HG02884 (cell line): ENCODE data around the gene FAM110C.
"Not testable (repeated sequence)": the region's sequence is repeated elsewhere in the genome, so short reads cannot be mapped to it uniquely, and the experiment has no call there.

Experiments
- ATAC-seq: cut with Tn5 transposase; IDR thresholded peaks from one replicate; pipeline ENCODE4 v1.9.1; 2021; ENCODE audit warnings: mild to moderate bottlenecking, moderate library complexity; ENCODE audit not compliant: unreplicated experiment

Gene FAM110C, protein sequence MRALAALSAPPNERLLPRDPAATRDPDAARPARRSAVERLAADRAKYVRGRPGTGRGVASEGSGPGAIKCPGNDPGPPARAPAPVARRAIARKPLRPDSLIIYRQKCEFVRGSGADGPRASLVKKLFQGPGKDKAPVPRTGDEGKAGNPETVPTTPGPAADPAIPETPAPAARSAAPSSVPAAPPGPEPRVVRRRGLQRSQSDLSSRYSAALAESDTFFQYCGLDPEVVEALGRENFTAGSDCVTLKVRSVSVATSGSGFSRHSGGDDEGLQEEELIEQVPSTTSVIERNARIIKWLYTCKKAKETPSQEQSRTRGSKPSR

DNA sequence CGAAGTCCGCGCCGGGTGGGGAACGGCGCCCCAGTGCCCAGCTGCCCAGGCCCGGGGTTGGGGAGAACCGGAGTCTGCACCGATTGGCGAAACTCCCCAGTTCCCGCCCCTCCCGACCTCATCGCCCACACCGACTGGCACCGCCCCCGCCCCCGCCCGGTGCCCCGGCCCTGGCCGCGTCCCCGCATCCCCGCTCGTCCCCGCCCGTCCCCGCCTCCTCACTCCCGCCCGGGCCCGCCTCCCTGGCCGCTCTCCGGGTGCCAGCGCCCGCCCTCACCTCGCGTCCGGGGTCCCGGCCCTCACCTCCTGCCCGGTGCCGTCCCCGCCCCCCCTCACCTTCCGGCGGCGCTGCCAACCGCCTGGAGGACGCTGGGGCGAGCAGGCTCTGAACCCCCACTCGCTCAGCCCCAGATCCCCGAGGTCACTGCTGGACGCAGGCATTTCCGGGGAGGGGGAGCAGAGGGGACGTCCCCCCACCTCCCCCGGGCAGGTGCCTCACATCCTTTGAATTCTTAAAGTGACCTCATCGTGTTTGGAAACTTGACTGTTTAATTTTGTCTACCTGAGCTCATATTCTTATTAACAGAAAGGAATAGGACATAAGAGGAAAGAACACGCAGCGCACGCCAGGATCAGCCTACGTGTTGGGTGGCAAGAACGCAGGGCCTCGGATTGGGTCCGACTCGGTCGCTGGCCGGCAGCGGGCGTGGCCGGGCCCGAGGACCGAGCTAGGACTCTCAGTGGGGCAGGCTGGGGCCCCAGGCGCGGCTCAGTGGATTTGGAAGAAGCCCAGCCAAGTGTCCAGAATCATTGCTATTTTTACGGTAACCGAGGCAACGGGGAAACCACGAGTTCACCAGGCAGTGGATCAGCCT, at the start of gene FAM110C:
TSS of gene FAM110C (minus strand) at position 35 of the 875 bp plus-strand sequence. CDS start 120 bp downstream, outside the sequence.
- ATAC-seq, result no peak

DNA sequence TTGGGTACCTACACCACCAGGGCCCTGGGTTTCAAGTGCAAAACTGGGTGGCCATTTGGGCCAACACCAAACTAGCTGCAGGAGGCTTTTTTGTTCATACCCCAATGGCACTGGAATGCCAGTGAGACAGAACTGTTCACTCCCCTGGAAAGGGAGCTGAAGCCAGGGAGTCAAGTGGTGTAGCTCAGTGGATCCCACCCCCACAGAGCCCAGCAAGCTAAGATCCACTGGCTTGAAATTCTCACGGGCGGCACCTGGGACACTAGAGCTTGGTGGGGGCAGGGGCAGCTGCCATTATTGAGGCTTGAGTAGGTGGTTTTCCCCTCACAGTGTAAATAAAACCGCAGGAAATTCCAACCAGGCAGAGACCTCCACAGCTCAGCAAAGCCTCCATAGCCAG, 46.0 kb upstream of the FAM110C start:
- ATAC-seq, result no peak

DNA sequence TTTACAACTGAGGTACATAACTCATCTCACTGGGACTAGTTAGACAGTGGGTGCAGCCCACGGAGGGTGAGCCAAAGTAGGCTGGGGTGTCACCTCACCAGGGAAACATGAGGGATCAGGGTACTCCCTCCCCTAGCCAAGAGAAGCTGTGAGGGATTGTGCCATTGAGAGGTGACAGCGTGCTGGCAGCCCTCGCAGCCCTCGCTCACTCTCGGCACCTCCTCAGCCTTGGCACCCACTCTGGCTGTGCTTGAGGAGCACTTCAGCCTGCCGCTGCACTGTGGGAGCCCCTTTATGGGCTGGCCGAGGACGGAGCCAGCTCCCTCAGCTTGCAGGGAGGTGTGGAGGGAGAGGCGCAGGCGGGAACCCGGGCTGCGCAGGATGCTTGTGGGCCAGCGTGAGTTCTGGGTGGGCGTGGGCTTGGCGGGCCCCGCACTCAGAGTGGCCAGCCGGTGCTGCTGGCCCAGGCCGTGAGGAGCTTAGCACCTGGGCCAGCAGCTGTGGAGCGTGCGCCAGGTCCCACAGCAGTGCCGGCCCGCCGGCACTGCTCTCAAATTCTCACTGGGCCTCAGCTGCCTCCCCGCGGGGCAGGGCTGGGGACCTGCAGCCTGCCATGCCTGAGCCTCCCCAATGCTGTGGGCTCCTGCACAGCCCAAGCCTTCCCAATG, 44.5 kb upstream of the FAM110C start:
- no peak for ATAC-seq

DNA sequence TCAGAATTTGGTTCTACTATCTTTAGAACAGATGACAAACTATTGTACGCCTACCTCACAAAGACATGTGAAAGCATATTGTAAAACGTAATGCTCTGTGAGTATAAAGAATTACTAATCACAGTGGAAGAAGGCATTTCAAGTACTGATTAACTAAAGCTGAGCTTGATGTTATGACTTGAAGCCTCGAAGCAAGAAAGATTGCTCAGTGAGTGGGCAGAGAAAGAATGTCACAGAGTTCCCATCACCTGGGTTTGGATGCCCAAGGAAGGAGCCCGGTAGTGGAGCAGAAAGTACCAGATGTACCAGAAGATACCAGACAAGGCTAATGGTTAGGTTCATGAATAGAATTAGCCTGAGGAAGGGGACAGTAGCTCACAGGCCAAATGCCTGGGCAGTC, 39.5 kb upstream of the FAM110C start:
- no peak for ATAC-seq

DNA sequence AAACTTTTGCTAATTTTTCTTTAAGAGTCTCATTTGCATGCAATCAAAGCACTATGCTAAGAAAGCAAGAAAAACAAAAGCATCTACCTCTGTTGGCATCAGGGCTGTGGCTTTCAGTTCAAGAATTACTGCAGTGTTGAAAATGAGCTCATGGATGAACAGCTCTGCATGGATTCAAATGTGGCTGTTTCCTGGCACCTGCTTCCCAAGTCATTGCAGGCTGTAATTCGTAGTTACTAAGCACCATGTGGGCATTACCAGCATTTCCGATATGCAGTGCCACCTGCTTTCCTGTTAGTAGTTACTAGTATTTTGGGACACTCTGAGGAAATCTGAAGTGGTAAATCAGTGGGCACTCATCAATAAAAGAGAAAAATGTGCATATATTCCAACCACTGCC, 37.8 kb upstream of the FAM110C start:
- no peak for ATAC-seq

DNA sequence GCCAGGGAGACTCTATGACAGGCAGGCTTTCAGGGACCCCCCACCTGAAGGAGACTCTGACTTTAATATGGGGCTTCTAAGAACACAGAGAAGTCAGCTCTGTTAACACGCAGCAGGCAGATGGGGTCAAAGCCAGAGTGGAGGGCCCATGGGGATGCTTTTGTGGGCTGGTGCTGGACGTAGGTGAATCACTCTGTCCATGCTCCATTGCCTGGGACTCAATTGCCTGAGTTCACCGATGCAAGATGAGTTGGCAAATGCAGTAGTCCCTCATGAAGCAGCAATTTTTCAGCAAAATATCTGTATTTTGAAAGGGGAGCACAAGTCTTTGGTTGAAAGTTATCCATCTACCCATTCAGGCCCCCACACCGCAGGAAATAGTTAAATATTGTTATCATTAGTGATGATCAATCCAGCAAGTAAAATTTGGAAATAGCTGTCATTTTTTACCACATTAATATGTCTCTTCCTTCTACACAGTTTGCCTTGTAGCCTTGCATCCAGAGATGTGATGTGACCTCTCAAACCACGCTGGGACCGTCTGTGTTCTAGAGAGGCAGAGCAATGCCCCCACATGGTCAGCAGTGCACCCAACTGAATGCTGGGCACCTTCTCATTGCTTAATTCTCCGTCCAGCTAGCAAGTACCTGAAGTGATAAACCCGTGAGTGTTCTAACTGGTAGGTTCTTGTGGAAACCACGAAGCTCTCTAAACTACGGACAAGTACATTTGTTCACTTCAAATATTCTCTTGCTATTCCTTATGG, 34.8 kb upstream of the FAM110C start:
- no peak for ATAC-seq

DNA sequence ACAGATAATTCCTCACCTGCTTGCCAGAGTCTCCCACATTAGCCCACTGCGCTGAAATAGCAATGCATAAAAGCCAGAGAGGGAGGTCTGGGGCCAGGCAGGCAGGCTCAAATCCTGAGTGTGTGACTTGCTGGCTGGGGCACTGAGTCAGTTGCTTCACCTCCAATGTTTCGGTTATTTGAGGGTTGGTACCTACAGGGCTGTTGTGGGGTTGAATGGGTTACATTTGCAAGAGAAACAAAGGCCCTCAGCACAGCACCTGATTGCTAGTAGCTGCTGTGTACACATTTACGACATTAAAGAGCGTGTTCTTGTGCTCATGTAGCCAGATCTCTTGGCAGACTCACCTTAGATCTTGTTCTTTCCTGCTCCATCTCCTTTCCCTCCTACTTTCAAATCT, 34.1 kb upstream of the FAM110C start:
- ATAC-seq, result no peak

DNA sequence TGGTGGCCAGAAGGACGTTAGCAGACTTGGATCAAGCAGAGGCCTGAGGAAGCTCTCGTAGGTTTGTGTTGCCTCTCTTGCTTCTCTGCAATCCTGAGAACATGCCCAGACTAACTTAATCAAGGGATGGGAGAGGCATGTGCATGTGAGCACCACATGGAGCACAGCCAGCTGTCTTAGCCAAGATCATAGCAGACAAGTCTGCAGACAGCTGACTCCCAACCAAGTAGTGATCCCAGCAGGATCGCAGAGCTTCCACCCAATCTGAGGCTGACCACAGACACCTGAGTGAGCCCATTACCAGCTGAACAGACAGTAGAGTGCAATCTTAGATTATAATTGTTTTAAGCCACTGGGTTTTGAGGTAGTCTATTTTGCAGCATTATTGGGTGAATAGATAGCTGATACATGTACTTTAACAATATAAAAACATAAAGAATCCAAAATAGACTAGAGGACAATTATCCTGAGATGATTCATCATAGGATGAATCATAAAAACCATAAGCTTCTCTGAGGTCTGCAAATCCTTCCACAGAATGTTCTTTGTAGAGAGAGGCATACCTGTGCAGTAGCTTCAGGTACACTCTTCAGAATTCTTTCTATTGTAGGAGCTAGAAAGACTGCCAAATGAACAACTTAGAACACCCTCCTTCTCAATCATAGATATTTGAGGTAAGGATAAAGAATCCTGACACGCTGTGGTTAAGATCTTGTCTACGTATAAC, 25.2 kb upstream of the FAM110C start:
- no peak for ATAC-seq

DNA sequence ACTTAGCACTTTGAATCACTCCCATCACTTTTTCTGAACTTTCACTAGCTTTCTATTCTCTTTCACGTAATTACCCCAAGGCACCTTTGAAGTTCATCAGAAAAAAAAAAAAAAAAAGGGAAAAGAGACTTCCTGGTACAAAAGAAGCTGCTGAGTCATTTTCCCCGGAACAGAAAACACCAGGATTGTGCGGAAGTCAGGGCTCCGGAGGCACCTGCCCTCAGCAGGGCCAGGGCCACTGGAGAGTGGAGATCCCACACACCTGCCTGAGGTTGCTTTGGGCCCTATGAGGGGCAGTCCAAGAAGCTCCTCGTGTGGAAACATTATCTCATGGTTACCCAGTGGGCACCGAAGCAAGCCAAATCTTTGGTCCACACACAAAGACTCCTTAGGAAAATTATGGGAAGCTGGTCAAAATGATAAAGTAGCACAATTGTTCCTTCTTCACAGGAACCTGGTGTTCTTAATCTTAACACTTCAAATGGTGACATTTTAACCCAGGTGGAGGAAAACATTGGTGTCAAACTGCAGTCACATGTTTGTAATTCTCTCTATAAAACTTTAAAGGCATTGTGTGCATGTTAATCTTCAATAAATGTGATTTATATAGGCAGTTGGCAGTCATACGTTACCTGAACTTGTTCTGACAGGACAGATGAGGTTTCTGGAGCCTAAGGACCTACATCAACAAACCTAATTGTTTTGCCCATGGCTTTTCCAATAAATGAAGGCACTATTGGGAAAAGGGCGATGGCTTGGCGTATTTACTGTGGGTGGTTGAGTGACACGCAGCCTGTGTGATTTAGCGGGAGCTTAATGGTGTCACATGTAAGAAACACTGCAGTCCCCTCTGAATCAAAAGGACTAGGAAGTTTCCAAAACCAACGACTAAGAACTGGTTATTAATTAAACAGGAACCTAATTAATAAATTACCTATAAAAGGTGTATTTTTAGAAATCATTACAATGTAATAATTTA, 23.4 kb upstream of the FAM110C start:
- no peak for ATAC-seq

DNA sequence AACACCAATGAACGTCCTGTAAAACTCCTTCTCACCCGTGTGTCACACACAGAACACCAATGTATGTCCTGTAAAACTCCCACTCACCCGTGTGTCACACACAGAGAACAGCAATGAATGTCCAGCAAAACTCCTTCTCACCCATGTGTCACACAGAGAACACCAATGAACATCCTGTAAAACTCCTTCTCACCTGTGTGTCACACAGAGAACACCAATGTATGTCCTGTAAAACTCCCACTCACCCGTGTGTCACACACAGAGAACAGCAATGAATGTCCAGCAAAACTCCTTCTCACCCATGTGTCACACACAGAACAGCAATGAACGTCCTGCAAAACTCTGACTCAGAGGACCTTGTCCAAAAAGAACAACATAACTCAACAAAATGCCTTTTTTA, 22.3 kb upstream of the FAM110C start:
- ATAC-seq, result not testable (repeated sequence)

DNA sequence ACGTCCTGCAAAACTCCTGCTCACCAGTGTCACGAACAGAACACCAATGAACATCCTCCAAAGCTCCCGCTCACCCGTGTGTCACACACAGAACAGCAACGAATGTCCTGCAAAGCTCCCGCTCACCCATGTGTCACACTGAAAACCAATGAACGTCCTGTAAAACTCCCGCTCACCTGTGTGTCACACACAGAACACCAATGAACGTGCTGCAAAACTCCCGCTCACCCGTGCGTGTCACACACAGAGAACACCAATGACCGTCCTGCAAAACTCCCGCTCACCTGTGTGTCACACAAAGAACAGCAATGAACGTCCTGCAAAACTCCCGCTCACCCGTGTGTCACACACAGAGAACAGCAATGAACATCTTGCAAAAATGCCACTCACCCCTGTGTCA, 20.5 kb upstream of the FAM110C start:
- ATAC-seq, result no peak

DNA sequence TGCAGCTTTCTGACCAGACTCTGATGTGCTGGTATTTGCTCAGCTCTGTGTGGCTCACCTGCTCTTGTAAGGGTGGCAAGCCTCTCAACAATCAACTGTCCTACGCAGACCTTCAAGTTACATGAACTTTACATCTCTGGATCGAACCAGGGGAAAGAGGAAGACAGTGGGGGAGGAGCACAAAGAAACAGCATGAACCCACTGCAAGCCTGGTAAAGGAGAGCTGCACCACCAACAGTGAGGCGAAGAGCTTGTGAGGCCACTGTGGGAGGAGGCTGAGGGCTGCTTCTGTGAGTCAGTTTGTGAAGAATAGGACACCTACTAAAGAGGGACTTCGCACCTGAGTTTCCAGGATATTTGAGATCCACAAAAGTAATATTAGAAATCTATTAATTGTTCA, 18.8 kb upstream of the FAM110C start:
- no peak for ATAC-seq

DNA sequence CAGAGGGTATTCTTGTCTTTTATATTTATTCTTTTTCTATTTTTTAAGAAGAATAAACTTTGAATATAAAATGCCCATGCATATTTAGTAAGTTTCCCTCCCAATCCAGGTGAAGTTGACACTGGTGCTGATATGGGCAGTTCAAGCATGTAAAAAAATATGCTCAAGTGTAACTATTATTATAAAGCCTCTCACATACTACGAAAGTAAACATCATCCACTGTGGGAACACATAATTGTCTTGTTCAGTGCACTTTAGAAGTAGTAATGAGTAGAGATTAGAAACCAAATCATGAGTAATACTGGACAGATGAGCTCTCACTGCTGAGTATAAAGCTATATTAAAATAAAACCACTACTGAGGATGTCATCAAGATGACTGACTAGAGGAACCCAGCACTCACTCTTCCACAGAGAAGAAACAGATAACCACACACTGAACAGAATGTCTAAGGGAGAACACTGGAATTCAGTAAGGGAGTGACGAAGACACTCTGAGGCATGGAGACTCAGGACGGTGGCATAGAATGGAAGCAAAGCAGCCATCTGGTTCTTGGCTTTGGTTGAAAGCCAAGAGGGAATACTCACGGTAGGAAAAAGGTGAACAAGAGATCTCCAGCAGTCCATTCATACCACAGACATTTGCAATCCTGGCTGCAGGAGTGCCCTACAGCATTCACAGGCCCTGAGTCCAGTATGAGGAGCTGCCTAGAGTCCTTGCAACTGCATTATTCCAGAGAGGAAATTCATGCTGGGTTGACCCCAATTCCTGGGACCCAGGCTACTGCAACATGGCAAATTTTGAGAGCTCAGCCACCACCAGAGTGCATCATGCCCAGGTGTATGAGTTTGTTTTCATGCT, 9.5 kb upstream of the FAM110C start:
- ATAC-seq, result no peak

DNA sequence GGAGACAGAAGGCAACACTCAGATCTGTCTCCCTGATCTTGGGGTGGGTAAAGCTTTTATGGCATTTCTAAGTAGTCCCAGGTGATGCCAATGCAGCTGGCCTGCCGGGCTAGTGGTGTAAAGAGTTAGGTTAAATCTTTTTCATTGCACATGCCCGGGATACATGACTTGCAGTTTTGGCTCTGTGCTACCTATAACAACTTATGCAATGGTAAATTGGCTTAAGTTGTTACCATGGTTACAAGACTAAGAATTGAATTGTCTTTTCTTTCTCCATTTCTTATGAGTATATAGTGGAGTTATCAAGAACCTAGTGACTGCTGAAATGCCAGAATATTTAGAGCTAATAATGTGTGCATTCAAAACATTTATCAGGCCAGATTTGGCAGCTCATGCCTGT, 5.3 kb upstream of the FAM110C start:
- ATAC-seq, result no peak

DNA sequence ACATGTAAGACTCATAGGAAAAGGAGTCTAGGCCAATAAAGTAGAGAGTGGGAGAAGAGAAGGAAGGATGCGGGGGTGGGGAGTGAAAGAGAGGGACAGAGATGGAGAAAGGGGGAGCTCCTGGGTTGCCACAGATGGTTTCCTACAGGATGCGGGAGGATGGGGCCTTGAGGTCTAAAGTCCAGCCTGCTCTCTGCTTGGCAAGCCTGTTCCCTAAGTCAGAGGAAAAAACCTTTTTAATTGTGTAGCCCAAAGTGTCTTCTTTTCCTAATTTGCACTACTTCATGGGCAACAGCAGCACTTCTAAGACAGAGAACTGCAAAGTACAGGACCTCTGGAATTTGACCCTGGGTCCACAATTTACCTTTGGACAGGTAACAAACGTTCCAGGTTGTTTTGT, 1.4 kb upstream of the FAM110C start:
- no peak for ATAC-seq

DNA sequence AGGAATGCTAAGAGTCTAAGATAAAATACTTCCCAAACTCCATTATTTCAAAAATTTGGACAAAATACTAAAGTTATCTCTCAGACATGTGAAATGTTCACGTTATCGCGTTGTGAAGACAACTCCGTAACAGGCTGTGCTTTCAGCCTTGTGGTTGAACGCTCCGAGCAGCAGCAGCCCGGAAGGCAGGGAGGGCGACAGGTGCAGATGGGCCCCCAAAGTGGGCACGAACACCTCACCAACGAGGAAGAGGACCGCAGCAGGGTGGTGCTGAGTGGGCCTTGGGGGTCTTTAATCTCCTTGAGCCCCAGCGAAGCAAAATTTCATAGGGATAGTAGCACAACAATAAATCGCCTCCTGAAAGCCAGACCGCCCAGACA, 1.0 kb upstream of the FAM110C start:
- ATAC-seq, result no peak

DNA sequence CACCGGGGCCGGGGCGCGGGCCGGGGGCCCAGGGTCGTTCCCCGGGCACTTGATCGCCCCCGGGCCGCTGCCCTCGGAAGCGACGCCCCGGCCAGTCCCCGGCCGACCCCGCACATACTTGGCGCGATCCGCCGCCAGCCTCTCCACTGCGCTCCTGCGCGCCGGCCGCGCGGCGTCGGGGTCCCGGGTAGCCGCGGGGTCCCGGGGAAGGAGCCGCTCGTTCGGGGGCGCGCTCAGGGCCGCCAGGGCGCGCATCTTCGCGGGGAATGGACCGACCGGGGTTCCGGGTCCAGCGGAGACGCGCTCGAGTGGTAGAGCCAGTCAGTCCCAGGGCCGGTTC, 204 bp downstream of the FAM110C start:
- ATAC-seq, result no peak

DNA sequence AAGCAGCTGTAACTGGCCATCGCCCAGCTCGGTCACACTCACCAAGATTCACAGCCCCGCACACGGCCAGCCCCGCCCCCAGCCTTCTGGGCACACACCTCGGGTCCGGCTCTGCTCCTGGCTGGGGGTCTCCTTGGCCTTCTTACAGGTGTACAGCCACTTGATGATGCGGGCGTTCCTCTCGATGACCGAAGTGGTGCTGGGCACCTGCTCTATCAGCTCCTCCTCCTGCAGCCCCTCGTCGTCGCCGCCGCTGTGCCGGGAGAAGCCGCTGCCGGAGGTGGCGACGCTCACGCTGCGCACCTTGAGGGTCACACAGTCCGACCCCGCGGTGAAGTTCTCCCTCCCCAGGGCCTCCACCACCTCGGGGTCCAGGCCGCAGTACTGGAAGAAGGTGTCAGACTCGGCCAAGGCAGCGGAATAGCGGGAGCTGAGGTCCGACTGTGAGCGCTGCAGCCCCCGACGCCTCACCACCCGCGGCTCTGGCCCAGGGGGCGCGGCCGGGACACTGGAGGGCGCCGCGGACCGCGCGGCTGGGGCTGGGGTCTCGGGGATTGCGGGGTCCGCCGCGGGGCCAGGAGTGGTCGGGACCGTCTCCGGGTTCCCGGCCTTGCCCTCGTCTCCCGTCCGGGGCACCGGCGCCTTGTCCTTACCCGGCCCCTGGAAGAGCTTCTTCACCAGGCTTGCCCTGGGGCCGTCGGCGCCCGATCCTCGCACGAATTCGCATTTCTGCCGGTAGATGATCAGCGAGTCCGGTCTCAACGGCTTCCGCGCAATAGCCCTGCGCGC, 769 bp downstream of the FAM110C start:
- no peak for ATAC-seq
